NOMO-1 (cell line): ENCODE measurements around the gene C10orf88.
"Not testable (repeated sequence)": the region's sequence is repeated elsewhere in the genome, so short reads cannot be mapped to it uniquely, and the experiment has no call there.

ENCODE experiments used
- DNase-seq, 2 experiments: peaks; one replicate each; lab custom pipeline; 2025; ENCODE audit not compliant: unreplicated experiment in 2 of 2; lab: John Stamatoyannopoulos, UW

The C10orf88 gene

DNA sequence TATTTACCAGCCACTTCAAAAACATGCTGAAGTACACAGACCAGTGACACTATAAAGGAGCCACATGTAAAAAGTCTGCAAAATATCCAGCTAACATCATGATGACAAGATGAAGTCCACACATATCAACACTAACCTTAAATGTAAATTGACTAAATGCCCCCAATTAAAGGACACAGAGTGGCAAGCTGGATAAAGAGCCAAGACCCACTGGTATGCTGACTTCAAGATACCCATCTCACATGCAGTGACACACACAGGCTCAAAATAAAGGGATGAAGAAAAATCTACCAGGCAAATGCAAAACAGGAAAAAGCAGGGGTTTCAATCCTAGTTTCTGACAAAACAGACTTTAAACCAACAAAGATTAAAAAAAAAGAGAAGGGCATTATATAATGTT lies 12.9 kb upstream of the C10orf88 start:
- DNase-seq = no peak

DNA sequence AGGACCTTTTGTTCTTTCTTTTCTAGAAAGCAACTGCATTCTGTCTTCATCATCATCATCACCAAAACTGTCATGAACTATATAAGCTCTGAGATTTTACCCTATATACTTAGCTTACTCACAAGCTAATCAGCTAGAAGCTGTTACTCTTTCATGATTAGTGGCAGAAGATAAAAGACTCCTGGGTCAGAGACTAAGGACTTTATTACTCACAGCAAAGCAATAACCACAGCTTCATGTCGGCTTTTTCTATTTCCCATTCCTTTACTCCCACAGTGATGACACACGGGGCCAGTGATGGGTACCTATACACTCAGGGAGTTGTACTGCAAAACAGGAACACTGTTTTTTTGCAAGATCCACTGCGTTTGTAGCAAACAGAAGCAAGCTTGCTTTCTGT lies 8.4 kb upstream of the C10orf88 start:
- DNase-seq = no peak

- no peak for DNase-seq
These were observed 3.4 kb upstream of the C10orf88 start for GRCh38 chr10:122957474-122957873.

- no peak for DNase-seq
These were observed 1.9 kb upstream of the C10orf88 start for GRCh38 chr10:122955892-122956291.

DNA sequence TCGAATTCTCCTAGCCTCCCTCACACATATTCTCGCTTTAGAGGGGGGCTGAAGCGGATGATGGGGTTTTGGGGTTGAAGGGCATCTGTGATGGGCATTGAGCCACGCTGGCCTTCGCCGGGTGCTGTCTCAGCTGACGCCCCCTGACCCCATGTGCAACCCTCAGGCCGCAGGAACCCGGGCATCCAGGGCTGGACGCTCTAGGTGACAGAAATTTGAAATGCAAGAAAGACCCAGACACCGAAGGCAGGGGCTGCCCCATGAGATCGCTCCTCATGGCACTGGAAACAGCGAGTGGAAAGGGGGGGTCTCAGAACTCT lies 664 bp upstream of the C10orf88 start:
- DNase-seq = no peak

DNA sequence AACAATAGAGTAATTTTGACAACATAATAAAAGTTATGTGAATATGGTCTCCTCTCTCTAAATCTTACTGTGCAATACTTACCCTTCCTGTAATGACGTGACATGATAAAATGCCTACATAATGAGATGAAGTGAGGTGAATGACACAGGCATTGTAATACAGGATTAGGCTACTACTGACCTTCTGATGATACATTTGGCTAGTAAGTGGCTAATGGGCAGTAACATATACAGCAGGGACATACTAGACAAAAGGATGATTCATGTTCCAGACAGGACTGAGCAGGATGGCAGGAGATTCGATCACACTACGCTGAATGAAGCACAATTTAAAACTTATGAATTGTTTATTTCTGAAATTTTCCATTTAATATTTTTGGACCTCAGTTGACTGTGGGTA lies 4.7 kb downstream of the C10orf88 start:
- DNase-seq = no peak

GRCh38 chr10:122939856-122940543 lies 14.0 kb downstream of the C10orf88 start:
- no peak for DNase-seq

GRCh38 chr10:122939133-122939855 lies 14.7 kb downstream of the C10orf88 start:
- DNase-seq = no peak

GRCh38 chr10:122931088-122931906 lies 22.7 kb downstream of the C10orf88 start:
- no peak for DNase-seq

DNA sequence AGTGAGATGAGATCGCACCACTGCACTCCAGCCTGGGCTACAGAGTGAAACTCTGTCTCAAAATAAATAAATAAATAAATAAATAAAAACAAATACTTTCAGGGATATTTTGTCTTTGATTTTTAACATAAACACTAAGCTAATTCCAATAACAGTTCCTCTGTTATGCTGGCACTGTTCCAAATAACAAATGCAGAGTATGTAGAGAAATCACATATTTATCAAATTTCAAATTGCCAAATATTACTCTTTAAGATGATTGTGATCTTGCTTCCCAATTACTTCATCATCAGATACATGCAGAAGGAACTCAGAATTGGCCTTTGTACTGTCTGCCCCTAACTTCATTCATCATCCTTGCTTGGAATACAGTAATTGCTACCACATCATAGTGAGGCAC lies 23.9 kb downstream of the C10orf88 start:
- no peak for DNase-seq

DNA sequence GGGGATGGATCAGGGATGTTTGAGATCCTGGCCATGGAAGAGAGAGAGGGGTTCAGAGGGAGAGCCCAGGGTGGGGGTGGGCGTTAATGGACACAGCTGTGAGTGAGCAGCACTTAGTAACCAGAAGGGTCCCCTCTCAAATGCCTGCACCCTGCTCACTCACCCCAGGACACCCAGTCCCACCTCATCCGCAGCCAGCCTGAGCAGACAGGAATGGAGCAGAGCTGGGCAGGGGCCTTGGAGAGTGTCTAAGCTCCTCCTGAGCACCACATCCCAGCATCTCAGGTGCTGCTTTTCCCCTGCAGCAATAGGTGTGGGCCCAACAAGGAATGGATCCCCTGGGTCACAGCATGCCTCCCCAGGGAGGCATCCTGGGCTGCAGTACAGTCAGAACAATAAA lies 38.3 kb downstream of the C10orf88 start:
- DNase-seq = no peak

DNA sequence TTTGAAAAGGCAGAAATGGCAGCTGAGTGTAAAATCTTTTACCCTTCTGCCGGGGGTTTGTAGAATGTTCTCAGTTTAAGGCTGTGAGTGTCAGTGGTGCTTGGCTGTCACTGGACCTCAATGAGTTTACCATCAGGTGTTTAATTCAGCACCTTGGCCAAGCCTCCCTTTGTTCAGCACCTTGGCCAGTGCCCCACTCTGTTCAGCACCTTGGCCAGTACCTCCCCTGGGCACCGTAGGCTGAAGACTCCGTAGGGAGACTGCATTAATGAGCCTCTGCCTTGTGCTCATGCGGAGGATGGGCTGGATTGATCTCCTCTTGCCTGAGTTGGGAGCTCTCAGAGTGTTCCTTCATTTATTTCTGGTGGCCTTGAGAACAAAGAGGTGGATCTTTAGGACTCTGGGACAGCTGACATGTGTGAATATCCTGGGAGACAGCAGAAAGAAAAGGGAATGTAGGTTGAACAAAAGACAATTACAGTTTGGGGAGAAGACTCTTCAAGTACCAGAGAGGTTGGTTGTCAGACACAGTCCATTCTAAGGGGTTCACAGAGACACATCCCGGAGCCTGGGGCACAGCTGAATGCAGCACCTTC lies 42.0 kb downstream of the C10orf88 start:
- DNase-seq = peak; percentile 24 to 29

- no peak for DNase-seq
These were observed 43.7 kb downstream of the C10orf88 start, which contains the start of gene FAM24A for GRCh38 chr10:122910310-122910709. TSS of gene FAM24A (plus strand) at chr10:122910610. CDS start at chr10:122911635, 1,025 bp downstream.

DNA sequence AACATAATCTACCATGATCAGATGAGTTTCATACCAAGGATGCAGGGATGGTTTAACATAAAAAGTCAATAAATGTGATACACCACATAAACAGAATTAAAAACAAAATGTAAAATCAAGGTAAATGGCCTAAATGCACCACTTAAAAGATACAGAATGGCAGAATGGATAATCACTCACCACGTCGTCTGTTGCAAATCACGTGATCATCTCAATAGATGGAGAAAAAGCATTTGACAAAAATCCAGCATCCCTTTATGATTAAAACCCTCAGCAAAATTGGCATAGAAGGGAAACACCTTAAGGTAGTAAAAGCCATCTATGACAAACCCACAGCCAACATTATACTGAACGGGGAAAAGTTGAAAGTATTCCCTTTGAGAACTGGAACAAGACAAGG lies 50.2 kb downstream of the C10orf88 start:
- DNase-seq = not testable (repeated sequence)

- no peak for DNase-seq
These were observed 59.6 kb downstream of the C10orf88 start for GRCh38 chr10:122894261-122894944.

GRCh38 chr10:122884166-122884565 lies 69.9 kb downstream of the C10orf88 start:
- no peak for DNase-seq

DNA sequence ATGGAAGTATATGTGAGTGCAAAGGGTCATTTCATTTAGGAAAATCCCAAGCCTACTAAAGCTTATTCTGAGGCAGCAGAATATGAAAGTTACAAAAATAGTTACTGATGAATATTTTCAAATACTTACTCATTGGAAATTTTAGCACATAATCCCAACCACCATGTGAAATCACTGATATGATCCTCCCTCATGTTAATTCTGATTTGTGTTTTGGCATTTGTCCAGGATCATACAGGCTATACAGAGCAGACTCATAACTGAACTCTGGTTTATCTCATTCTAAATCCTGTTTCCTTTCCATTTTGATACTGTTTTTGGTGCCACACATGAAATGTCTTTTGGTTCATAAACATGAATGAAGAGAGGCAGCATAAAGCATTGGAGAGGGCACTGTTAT lies 71.3 kb downstream of the C10orf88 start:
- no peak for DNase-seq
